ENCODE measurements around the gene TNS1. TPM values are rescaled to one million over a fixed set of nuclear protein-coding genes. Genes with fewer than 3 reads are reported as not detected.

TNS1 gene
- total RNA-seq, 4 donors from 2014 or later: 169 to 316 (median 229) TPM

DNA sequence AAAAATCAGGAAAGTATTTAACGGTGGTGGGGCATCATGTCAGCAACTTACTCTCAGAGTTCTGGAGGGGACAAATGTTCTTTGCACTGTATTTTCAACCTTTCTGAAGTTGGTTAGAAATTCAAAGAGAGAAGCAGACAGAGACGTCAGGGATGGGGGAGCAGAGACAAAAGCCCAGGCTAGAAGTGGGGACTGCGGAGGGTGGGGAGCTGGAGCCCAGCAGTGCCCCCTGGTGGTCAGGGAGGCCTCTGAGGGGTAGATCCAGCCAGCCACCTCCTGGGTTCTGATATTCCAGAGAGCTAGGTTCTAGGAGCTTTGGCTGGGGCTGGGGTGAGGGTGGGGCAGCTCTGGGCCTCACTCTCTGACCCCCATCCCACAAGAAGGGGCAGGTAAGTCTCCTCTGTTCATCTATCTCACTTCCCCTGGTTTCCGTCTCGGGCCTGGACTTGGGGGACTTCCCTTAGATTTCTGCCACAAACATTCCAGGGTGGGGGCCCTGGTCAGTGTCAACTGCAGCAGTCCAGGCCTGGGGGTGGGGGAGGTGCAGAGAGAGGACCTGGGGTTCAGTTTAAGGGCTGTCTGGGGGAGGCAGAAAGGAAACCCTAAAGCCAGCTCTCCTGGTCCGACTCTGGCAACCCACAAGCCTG is 8.9 kb downstream of the TNS1 start:
- no peak overlapping the region for H3K4me3 ChIP-seq (replicated peaks in 1 of 3)

DNA sequence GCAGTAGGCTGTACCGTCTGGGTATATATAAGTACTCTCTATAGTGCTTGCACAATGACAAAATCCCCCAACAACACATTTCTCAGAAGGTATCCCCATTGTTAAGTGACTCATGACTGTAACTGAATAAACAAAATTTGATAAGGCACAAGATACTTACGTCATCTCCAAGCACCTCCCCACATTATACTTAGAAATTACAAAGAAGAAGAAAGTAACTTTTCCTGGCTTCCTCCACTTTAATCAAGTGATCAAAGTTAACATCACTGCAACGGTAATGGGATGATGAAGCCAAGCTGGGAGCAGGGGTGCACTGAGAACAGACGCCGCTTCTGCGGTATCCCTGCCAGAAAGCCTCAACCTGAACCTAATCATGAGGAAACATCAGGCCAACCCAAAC is 9.7 kb downstream of the TNS1 start:
- TF ChIP-seq POLR2A (IDR thresholded peaks at IDR 0.05) (no peak), CTCF (IDR thresholded peaks at IDR 0.05) (no peak)
- Histone ChIP-seq H3K27ac (peak overlapping the region in 1 of 3 donors; percentile 67), H3K36me3 (no peaks in the 10 kb centered on the region), H3K4me3 (replicated peaks in 1 of 3) (no peak overlapping the region), H3K27me3 (no peaks in the 10 kb centered on the region), H3K9me3 (no peaks in the 10 kb centered on the region), H3K4me1 (peaks cover 11 to 56% of the 10 kb centered on the region in 2 donors)
- intact Hi-C loops (cut with DNase I): loop anchor here (5.0 kb wide), 1 partner anchor 39 kb away; no protein-coding TSS in a partner anchor
- 67 to 71% methylated on average over 6 of the region's 6 CpGs for WGBS, 2 donors
- no peak for DNase-seq

More for the DNA sequence above, 8.9 kb downstream of the TNS1 start:
- 64 to 65% methylated on average over 6 of the region's 6 CpGs for WGBS, 2 donors
- Histone ChIP-seq H3K27me3 (no peaks in the 10 kb centered on the region), H3K27ac (peak overlapping the region in 2 of 3 donors; percentile 12 to 67), H3K9me3 (no peaks in the 10 kb centered on the region), H3K4me1 (peaks cover 3 to 49% of the 10 kb centered on the region in 2 donors), H3K36me3 (no peaks in the 10 kb centered on the region)
- TF ChIP-seq POLR2A (IDR thresholded peaks at IDR 0.05): no peak
- peak; percentile 61 to 82 (median 68) for TF ChIP-seq CTCF (IDR thresholded peaks at IDR 0.05)
- DNase-seq: peak; percentile 68 to 71
- intact Hi-C loops (cut with DNase I): loop anchor here (2.0 to 5.0 kb wide), 2 partner anchors 38 to 207 kb away; no protein-coding TSS in a partner anchor

- no peaks in the 10 kb centered on the region for H3K36me3 ChIP-seq
- H3K27ac ChIP-seq: peak overlapping the region in 1 of 3 donors; percentile 14
- no peak overlapping the region for H3K4me3 ChIP-seq (replicated peaks in 1 of 3)
- no peaks in the 10 kb centered on the region for H3K9me3 ChIP-seq
- no peaks in the 10 kb centered on the region for H3K27me3 ChIP-seq
- intact Hi-C loops (cut with DNase I): loop anchor here (5.0 kb wide), 1 partner anchor 40 kb away; no protein-coding TSS in a partner anchor
- WGBS, 2 donors: 95 to 100% methylated on average over 1 to 3 of the region's 3 CpGs
- H3K4me1 ChIP-seq: peaks cover 19 to 66% of the 10 kb centered on the region in 2 donors
- DNase-seq: no peak
- TF ChIP-seq POLR2A (IDR thresholded peaks at IDR 0.05) (no peak), CTCF (IDR thresholded peaks at IDR 0.05) (no peak)
Measured at GRCh38 chr2:217992061-217992460, 10.7 kb downstream of the TNS1 start.

GRCh38 chr2:217990791-217991465 is 11.9 kb downstream of the TNS1 start:
- TF ChIP-seq CTCF (IDR thresholded peaks at IDR 0.05) (no peak), POLR2A (IDR thresholded peaks at IDR 0.05) (no peak)
- no peaks in the 10 kb centered on the region for H3K9me3 ChIP-seq
- H3K36me3 ChIP-seq: no peaks in the 10 kb centered on the region
- DNase-seq: no peak
- no peak overlapping the region for H3K4me3 ChIP-seq (replicated peaks in 1 of 3)
- H3K27me3 ChIP-seq: no peaks in the 10 kb centered on the region
- peaks cover 19 to 59% of the 10 kb centered on the region in 2 donors for H3K4me1 ChIP-seq
- intact Hi-C loops (cut with DNase I): loop anchor here (5.0 kb wide), 1 partner anchor 41 kb away; no protein-coding TSS in a partner anchor
- WGBS, 2 donors: 95 to 96% methylated on average over 9 of the region's 9 CpGs
- H3K27ac ChIP-seq: no peak overlapping the region

DNA sequence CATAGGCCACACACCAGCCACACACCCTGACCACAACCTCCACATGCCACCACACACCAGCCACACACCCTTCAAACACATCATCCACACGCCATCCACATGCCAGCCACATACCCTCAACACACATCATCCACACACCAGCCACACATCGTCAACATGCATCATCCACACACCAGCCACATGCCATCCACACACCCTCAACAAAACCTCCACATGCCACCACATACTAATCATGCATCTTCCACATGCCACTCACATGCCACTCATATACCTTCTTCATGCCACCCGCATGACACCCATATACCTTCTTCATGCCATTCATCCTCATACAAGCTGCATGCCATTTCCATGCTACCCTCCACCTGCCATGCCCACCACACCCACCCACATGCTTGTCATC is 12.4 kb downstream of the TNS1 start:
- H3K36me3 ChIP-seq: no peaks in the 10 kb centered on the region
- no peak overlapping the region for H3K27ac ChIP-seq
- no peaks in the 10 kb centered on the region for H3K27me3 ChIP-seq
- H3K4me1 ChIP-seq: peaks cover 19 to 54% of the 10 kb centered on the region in 2 donors
- H3K4me3 ChIP-seq (replicated peaks in 1 of 3): no peak overlapping the region
- 93 to 97% methylated on average over 3 of the region's 3 CpGs for whole genome bisulfite sequencing, 2 donors
- intact Hi-C loops (cut with DNase I): loop anchor here (5.0 kb wide), 1 partner anchor 42 kb away; no protein-coding TSS in a partner anchor
- H3K9me3 ChIP-seq: no peaks in the 10 kb centered on the region
- TF ChIP-seq POLR2A (IDR thresholded peaks at IDR 0.05): no peak
- no peak for TF ChIP-seq CTCF (IDR thresholded peaks at IDR 0.05)
- no peak for DNase-seq

Data from thyroid gland (tissue), 4 donors.